Spleen (tissue), 7 donors: ENCODE measurements around the gene PCDH7.

ENCODE experiments used
- POLR2AphosphoS5 ChIP-seq, 3 donors: sonication (generic); formaldehyde crosslinking; IDR thresholded peaks; one replicate each; pipeline ENCODE4 v1.5.1; 2017; ENCODE audit warnings: antibody characterized with exemption in 3 of 3
- TF ChIP-seq, protein P1 (sequence below), 11 experiments: fragments of 200-600 bp in 7 of 11; fragments of 450-650 bp in 4 of 11; sonication (generic) in 4 of 11; IDR thresholded peaks in 8 of 11; conservative IDR thresholded peaks in 3 of 11; 1 replicate in 7 of 11; 2 replicates in 4 of 11; pipeline versions ENCODE4 v1.4.0 to v1.8.0; 2016 to 2021; ENCODE audit warnings: antibody characterized with exemption in 11 of 11, inconsistent platforms in 4 of 11, mild to moderate bottlenecking in 1 of 11
- donor health status: DM: no; HTN: no; CAD: no; lungs with moderate emphysema.
- donor health status: DM: no; HTN: no; CAD: no.
- donor health status: DM: no; HTN: no; CAD: no.

DNA sequence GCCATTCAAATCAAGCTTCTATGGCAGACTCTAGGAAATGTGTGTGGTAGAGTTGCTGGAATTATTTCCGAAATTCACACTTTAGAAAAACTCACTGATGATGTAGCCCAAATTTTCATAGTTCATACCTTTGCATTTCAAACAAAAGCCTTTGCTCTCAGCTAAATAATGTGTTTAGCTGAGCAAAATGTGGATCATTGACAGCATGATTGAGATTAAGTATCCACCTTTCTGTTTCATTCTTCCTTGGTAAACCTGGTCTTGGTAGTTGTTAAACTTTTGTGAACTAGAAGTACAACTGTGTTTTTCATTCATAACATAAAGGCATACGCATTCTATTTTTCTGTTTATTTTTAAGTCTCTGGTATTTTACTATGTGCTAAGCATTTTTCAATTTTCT is 7.2 kb downstream of the PCDH7 start:
- TF ChIP-seq, protein P1, sequence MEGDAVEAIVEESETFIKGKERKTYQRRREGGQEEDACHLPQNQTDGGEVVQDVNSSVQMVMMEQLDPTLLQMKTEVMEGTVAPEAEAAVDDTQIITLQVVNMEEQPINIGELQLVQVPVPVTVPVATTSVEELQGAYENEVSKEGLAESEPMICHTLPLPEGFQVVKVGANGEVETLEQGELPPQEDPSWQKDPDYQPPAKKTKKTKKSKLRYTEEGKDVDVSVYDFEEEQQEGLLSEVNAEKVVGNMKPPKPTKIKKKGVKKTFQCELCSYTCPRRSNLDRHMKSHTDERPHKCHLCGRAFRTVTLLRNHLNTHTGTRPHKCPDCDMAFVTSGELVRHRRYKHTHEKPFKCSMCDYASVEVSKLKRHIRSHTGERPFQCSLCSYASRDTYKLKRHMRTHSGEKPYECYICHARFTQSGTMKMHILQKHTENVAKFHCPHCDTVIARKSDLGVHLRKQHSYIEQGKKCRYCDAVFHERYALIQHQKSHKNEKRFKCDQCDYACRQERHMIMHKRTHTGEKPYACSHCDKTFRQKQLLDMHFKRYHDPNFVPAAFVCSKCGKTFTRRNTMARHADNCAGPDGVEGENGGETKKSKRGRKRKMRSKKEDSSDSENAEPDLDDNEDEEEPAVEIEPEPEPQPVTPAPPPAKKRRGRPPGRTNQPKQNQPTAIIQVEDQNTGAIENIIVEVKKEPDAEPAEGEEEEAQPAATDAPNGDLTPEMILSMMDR (IDR thresholded peaks at IDR 0.05 in 8 of 11, conservative IDR thresholded peaks at IDR 0.05 in 3 of 11) = no peak
- no peak for TF ChIP-seq POLR2AphosphoS5 (IDR thresholded peaks at IDR 0.05)
